HepG2 (cell line): ENCODE results near the gene CES3. TPM values are rescaled to one million over a fixed set of nuclear protein-coding genes. Genes with fewer than 3 reads are reported as not detected.

Experiments used
- BCL3 ChIP-seq: sonication (generic); formaldehyde crosslinking; IDR thresholded peaks from 2 replicates; pipeline ENCODE4 v1.5.1; 2020; ENCODE audit warnings: mild to moderate bottlenecking, missing genetic modification reagents, moderate library complexity
- BHLHE40 ChIP-seq: IDR thresholded peaks from 2 replicates; pipeline ENCODE4 v1.6.1; 2011; ENCODE audit warnings: low read length, improper control_type of control experiment
- CENPT ChIP-seq: sonication (generic); formaldehyde crosslinking; IDR thresholded peaks from 2 replicates; pipeline ENCODE4 v1.8.0; 2022; ENCODE audit warnings: low read depth, mild to moderate bottlenecking, moderate library complexity, missing genetic modification reagents
- HOXA5 ChIP-seq: sonication (generic); formaldehyde crosslinking; IDR thresholded peaks from 2 replicates; pipeline ENCODE4 v1.4.0; 2020; ENCODE audit warnings: missing genetic modification reagents
- HOXD1 ChIP-seq: sonication (generic); formaldehyde crosslinking; IDR thresholded peaks from 2 replicates; pipeline ENCODE4 v1.5.0; 2020; ENCODE audit warnings: missing genetic modification reagents
- KLF16 ChIP-seq, 2 experiments: sonication (generic) in 1 of 2; formaldehyde crosslinking in 1 of 2; IDR thresholded peaks; 2 replicates each; pipeline versions ENCODE4 v1.6.1 to v1.8.0; 2016 to 2023; ENCODE audit warnings: missing genetic modification reagents in 2 of 2, missing compliant biosample characterization in 1 of 2
- MED8 ChIP-seq: sonication (generic); formaldehyde crosslinking; IDR thresholded peaks from 2 replicates; pipeline ENCODE4 v1.8.1; 2023; ENCODE audit warnings: mild to moderate bottlenecking, missing genetic modification reagents; ENCODE audit not compliant: insufficient replicate concordance
- MIER2 ChIP-seq: IDR thresholded peaks from 2 replicates; pipeline ENCODE4 v1.6.1; 2016; ENCODE audit warnings: missing biosample characterization, missing genetic modification reagents
- NFYB ChIP-seq: sonication (generic); formaldehyde crosslinking; IDR thresholded peaks from 2 replicates; pipeline ENCODE4 v1.4.0; 2020; ENCODE audit warnings: missing genetic modification reagents
- NR2C2 ChIP-seq: sonication (generic); formaldehyde crosslinking; IDR thresholded peaks from 2 replicates; pipeline ENCODE4 v1.4.0; 2020; ENCODE audit warnings: missing genetic modification reagents, mild to moderate bottlenecking, moderate library complexity, borderline replicate concordance
- RFXAP ChIP-seq: sonication (generic); formaldehyde crosslinking; IDR thresholded peaks from 2 replicates; pipeline ENCODE4 v1.4.0; 2020; ENCODE audit warnings: missing genetic modification reagents, borderline replicate concordance
- SNAI1 ChIP-seq: sonication (generic); formaldehyde crosslinking; IDR thresholded peaks from 2 replicates; pipeline ENCODE4 v1.5.0; 2020; ENCODE audit warnings: mild to moderate bottlenecking, missing genetic modification reagents, borderline replicate concordance
- SYNCRIP ChIP-seq: fragments of 200-400 bp; formaldehyde crosslinking; IDR thresholded peaks from 2 replicates; pipeline ENCODE4 v1.6.1; 2018; ENCODE audit warnings: mild to moderate bottlenecking, low read depth, low read length; ENCODE audit not compliant: insufficient read depth
- THAP7 ChIP-seq: sonication (generic); formaldehyde crosslinking; IDR thresholded peaks from 2 replicates; pipeline ENCODE4 v1.8.1; 2023; ENCODE audit warnings: mild to moderate bottlenecking, missing genetic modification reagents
- ZBTB7B ChIP-seq: sonication (generic); formaldehyde crosslinking; IDR thresholded peaks from 2 replicates; pipeline ENCODE4 v1.4.0; 2020; ENCODE audit warnings: missing genetic modification reagents
- ZC3H4 ChIP-seq: sonication (generic); formaldehyde crosslinking; IDR thresholded peaks from 2 replicates; pipeline ENCODE4 v1.4.0; 2020; ENCODE audit warnings: missing genetic modification reagents, borderline replicate concordance
- ZNF264 ChIP-seq: sonication (generic); formaldehyde crosslinking; IDR thresholded peaks from 2 replicates; pipeline ENCODE4 v1.4.0; 2020; ENCODE audit warnings: missing genetic modification reagents
- ZNF510 ChIP-seq: sonication (generic); formaldehyde crosslinking; IDR thresholded peaks from 2 replicates; pipeline ENCODE4 v1.4.0; 2020; ENCODE audit warnings: low read depth, mild to moderate bottlenecking, missing genetic modification reagents
- ZNF678 ChIP-seq: sonication (generic); formaldehyde crosslinking; IDR thresholded peaks from 2 replicates; pipeline ENCODE4 v1.4.0; 2020; ENCODE audit warnings: mild to moderate bottlenecking, missing genetic modification reagents
- ZSCAN22 ChIP-seq: sonication (generic); formaldehyde crosslinking; IDR thresholded peaks from 2 replicates; pipeline ENCODE4 v1.4.0; 2020; ENCODE audit warnings: mild to moderate bottlenecking, missing genetic modification reagents
- polyA plus RNA-seq, 8 experiments: library from polyadenylated mRNA; depleted of rRNA in 3 of 8; stranded (reverse) in 7 of 8; unstranded in 1 of 8; fragments of >200 nt; fragmentation: Illumina TruSeq in 4 of 8; extraction: Trizol in 4 of 8; gene quantifications; 2 replicates each; pipeline versions ENCODE4 v1.2.1 to v1.2.3, GENCODE V29; 2011 to 2016; ENCODE audit warnings: low read depth in 4 of 8, missing spikeins in 1 of 8, mixed read lengths in 1 of 8; ENCODE audit not compliant: insufficient read depth in 1 of 8
- total RNA-seq, 5 experiments: library from RNA; depleted of rRNA; stranded (reverse); fragments of >200 nt; fragmentation: Illumina TruSeq; extraction: Trizol; gene quantifications; 2 replicates each; pipeline ENCODE4 v1.2.3, GENCODE V29; 2016; ENCODE audit warnings: low read depth in 1 of 5
- TF ChIP-seq, protein P1 (sequence below): sonication (generic); formaldehyde crosslinking; IDR thresholded peaks from 2 replicates; pipeline ENCODE4 v1.4.0; 2020; ENCODE audit warnings: missing genetic modification reagents
- TF ChIP-seq, protein P2 (sequence below): sonication (generic); formaldehyde crosslinking; conservative IDR thresholded peaks from 2 replicates; pipeline ENCODE4 v1.8.0; 2022; ENCODE audit warnings: mild to moderate bottlenecking, moderate library complexity, missing genetic modification reagents

CES3 gene
- total and polyA plus RNA-seq, 2 of the 13 experiments (the other 11 are each of a cell fraction or from before 2014, with no cell fraction given): 6.6 to 17.4 TPM

DNA sequence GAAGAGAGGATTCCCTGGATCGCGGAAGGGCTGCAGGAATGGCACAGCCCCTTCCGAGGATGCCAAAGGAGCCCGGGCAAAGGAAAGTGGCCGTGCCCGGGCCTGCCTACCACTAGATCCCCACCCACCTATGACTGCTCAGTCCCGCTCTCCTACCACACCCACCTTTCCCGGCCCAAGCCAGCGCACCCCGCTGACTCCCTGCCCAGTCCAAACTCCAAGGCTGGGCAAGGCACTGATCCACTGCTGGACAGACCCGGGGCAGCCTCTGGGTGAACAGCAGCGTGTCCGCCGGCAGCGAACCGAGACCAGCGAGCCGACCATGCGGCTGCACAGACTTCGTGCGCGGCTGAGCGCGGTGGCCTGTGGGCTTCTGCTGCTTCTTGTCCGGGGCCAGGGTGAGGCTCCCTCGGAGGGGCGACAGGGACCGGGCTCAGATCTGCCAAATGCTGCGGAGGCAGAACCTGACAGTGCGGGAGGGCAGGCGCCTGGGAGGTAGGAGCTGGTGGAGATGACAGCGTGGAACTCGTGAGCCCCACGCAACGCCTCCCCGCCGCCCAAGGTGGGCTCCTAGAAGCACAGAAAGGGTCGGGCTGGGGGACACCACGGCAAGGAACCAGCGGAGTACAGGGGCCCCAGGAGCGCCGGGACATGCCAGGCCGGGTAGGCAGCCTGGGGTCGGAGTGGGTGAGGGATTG is 25.6 kb upstream of the CES3 start, which contains the start of gene CES2 (continued):
- TF ChIP-seq RFXAP (0 out of 2 replicates have a peak, but pooled peaks have one; percentile 30), ZBTB7B (CRISPR knock-in tag) (peak; percentile 87; the same call in 1 of the 2 replicates), BHLHE40 (no peak), HOXA5 (CRISPR knock-in tag) (no peak), NR2C2 (CRISPR knock-in tag) (peak; percentile 33; the same call in 1 of the 2 replicates), HOXD1 (CRISPR knock-in tag) (peak; percentile 51), SYNCRIP (no peak), KLF16 (CRISPR knock-in tag; IDR thresholded peaks at IDR 0.05) (peak in 1 of 2 experiments; percentile 56; a peak in 1 of 4 replicates), NFYB (CRISPR knock-in tag) (no peak), ZSCAN22 (no peak), THAP7 (peak; percentile 87; the same call in 1 of the 2 replicates), BCL3 (CRISPR knock-in tag) (0 out of 2 replicates have a peak, but pooled peaks have one; percentile 76), MIER2 (CRISPR knock-in tag) (peak; percentile 41; the same call in 1 of the 2 replicates), ZNF264 (peak; percentile 94), CENPT (CRISPR knock-in tag) (no peak), ZNF510 (CRISPR knock-in tag) (no peak), MED8 (CRISPR knock-in tag) (no peak), SNAI1 (CRISPR knock-in tag) (no peak), ZC3H4 (0 out of 2 replicates have a peak, but pooled peaks have one; percentile 40), ZNF678 (CRISPR knock-in tag) (no peak)
- TF ChIP-seq, protein P1, sequence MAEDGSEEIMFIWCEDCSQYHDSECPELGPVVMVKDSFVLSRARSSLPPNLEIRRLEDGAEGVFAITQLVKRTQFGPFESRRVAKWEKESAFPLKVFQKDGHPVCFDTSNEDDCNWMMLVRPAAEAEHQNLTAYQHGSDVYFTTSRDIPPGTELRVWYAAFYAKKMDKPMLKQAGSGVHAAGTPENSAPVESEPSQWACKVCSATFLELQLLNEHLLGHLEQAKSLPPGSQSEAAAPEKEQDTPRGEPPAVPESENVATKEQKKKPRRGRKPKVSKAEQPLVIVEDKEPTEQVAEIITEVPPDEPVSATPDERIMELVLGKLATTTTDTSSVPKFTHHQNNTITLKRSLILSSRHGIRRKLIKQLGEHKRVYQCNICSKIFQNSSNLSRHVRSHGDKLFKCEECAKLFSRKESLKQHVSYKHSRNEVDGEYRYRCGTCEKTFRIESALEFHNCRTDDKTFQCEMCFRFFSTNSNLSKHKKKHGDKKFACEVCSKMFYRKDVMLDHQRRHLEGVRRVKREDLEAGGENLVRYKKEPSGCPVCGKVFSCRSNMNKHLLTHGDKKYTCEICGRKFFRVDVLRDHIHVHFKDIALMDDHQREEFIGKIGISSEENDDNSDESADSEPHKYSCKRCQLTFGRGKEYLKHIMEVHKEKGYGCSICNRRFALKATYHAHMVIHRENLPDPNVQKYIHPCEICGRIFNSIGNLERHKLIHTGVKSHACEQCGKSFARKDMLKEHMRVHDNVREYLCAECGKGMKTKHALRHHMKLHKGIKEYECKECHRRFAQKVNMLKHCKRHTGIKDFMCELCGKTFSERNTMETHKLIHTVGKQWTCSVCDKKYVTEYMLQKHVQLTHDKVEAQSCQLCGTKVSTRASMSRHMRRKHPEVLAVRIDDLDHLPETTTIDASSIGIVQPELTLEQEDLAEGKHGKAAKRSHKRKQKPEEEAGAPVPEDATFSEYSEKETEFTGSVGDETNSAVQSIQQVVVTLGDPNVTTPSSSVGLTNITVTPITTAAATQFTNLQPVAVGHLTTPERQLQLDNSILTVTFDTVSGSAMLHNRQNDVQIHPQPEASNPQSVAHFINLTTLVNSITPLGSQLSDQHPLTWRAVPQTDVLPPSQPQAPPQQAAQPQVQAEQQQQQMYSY (CRISPR knock-in tag): 0 out of 2 replicates have a peak, but pooled peaks have one; percentile 70
- TF ChIP-seq, protein P2, sequence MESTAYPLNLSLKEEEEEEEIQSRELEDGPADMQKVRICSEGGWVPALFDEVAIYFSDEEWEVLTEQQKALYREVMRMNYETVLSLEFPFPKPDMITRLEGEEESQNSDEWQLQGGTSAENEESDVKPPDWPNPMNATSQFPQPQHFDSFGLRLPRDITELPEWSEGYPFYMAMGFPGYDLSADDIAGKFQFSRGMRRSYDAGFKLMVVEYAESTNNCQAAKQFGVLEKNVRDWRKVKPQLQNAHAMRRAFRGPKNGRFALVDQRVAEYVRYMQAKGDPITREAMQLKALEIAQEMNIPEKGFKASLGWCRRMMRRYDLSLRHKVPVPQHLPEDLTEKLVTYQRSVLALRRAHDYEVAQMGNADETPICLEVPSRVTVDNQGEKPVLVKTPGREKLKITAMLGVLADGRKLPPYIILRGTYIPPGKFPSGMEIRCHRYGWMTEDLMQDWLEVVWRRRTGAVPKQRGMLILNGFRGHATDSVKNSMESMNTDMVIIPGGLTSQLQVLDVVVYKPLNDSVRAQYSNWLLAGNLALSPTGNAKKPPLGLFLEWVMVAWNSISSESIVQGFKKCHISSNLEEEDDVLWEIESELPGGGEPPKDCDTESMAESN (CRISPR knock-in tag): no peak; the same call in 1 of the 2 replicates
